Neural progenitor cell (in vitro differentiated cells): Measurements from ENCODE around the gene PPP1R9B.

Source experiments
- EZH2 ChIP-seq: fragments of 200-600 bp; sonication (generic); IDR thresholded peaks from 2 replicates; pipeline ENCODE4 v1.6.1; 2017; ENCODE audit warnings: antibody characterized with exemption, mild to moderate bottlenecking, moderate library complexity
- EZH2phosphoT487 ChIP-seq: fragments of 200-600 bp; sonication (generic); IDR thresholded peaks from 2 replicates; pipeline ENCODE4 v1.6.1; 2017; ENCODE audit warnings: antibody characterized with exemption
- TF ChIP-seq, protein P1 (sequence below): fragments of 200-600 bp; sonication (generic); IDR thresholded peaks from 2 replicates; pipeline ENCODE4 v1.5.1; 2017; ENCODE audit warnings: antibody characterized with exemption, mild to moderate bottlenecking

DNA sequence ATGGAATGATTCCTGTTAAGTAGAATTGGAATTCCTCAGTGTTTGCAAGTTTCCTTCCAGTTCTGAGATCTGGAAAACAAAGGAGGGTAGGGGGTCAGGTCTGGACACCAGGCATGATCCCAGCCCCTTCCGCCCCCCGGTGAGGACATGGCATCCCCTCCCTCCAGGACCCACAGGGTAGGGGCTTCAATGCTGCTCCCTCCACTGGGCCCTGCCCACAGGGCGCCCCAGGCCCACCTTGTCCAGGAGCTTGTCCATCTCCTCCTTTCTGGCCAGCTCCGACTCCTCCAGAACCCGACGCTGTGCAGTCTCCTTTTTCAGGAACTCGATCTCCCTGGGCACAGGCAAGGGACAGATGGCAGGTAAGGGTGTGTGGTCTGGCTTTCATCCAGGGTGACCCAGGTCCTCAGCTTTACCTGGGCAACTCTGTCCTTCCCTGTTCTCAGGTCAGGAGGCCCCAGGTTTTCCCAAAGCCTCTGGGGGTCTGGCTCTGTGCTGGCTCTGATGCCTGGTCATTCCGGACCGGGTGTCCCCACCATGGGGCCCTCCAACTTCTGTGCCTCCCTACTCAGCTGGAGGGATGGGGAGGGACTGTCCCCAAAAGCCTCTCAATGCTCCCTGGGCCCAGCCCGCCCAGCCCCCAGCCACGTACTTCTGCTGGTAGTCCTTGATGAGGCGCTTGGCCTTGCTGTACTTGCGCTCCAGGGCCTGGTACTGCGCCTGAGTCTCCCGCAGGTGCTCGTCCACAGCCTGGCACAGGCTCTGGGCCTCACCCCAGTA lies 15.0 kb downstream of the PPP1R9B start:
- TF ChIP-seq EZH2phosphoT487: no peak
- TF ChIP-seq, protein P1, sequence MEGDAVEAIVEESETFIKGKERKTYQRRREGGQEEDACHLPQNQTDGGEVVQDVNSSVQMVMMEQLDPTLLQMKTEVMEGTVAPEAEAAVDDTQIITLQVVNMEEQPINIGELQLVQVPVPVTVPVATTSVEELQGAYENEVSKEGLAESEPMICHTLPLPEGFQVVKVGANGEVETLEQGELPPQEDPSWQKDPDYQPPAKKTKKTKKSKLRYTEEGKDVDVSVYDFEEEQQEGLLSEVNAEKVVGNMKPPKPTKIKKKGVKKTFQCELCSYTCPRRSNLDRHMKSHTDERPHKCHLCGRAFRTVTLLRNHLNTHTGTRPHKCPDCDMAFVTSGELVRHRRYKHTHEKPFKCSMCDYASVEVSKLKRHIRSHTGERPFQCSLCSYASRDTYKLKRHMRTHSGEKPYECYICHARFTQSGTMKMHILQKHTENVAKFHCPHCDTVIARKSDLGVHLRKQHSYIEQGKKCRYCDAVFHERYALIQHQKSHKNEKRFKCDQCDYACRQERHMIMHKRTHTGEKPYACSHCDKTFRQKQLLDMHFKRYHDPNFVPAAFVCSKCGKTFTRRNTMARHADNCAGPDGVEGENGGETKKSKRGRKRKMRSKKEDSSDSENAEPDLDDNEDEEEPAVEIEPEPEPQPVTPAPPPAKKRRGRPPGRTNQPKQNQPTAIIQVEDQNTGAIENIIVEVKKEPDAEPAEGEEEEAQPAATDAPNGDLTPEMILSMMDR: no peak
- no peak for TF ChIP-seq EZH2
